ENCODE measurements around the gene KRTAP10-1.
"Not testable (repeated sequence)": the region's sequence is repeated elsewhere in the genome, so short reads cannot be mapped to it uniquely, and the experiment has no call there.

KRTAP10-1 gene

DNA sequence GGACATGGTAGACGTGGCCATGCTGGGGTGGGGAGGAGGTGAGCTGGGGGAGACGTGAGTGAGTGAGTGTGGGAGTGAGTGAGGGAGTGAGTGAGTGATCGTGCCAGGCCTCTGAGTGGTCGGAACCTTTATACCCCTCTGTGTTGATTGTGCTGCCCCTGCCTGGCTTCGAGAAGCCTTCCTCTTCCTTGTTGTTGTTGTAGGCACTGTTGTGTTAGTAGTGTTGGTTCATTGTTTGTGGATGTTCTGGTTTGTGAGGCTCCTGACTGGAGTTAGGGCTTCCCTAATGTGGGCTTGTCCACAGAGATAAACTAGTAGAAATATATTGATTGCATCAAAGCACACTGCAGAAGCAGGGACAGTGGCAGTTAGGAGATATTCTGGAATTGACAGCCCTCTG, 18.7 kb upstream of the KRTAP10-1 start, which contains the start of gene KRTAP10-3:
KRTAP10-3 (minus strand) TSS at position 101 of the 400 bp plus-strand sequence; CDS start at position 21, 80 bp downstream.
- TF ChIP-seq, protein P1, sequence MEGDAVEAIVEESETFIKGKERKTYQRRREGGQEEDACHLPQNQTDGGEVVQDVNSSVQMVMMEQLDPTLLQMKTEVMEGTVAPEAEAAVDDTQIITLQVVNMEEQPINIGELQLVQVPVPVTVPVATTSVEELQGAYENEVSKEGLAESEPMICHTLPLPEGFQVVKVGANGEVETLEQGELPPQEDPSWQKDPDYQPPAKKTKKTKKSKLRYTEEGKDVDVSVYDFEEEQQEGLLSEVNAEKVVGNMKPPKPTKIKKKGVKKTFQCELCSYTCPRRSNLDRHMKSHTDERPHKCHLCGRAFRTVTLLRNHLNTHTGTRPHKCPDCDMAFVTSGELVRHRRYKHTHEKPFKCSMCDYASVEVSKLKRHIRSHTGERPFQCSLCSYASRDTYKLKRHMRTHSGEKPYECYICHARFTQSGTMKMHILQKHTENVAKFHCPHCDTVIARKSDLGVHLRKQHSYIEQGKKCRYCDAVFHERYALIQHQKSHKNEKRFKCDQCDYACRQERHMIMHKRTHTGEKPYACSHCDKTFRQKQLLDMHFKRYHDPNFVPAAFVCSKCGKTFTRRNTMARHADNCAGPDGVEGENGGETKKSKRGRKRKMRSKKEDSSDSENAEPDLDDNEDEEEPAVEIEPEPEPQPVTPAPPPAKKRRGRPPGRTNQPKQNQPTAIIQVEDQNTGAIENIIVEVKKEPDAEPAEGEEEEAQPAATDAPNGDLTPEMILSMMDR (IDR thresholded peaks at IDR 0.05; ENCODE audit: low read depth, low read length, missing control alignments) = no peak
- H3K4me3 ChIP-seq (replicated peaks; ENCODE audit: low read depth, low read length) = no peak within 1 kb of the TSS
- no peak for DNase-seq (ENCODE audit: extremely low read depth, low read depth)

DNA sequence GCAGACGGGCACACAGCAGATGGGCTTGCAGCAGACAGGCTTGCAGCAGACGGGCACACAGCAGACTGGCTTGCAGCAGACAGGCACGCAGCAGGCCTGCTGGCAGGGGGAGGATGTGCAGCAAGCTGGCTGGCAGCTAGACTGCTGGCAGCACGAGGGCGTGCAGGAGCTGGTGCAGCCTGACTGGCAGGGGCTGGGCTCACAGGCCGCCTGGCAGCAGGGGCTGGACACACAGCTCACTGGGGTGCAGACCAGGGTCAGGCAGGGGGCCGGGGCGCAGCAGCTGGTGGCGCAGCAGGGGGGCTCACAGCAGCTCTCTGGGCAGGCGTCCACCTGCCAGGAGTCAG, 18.3 kb upstream of the KRTAP10-1 start:
- not testable (repeated sequence) for DNase-seq (ENCODE audit: extremely low read depth, low read depth); H3K4me3 ChIP-seq (replicated peaks; ENCODE audit: low read depth, low read length)

DNA sequence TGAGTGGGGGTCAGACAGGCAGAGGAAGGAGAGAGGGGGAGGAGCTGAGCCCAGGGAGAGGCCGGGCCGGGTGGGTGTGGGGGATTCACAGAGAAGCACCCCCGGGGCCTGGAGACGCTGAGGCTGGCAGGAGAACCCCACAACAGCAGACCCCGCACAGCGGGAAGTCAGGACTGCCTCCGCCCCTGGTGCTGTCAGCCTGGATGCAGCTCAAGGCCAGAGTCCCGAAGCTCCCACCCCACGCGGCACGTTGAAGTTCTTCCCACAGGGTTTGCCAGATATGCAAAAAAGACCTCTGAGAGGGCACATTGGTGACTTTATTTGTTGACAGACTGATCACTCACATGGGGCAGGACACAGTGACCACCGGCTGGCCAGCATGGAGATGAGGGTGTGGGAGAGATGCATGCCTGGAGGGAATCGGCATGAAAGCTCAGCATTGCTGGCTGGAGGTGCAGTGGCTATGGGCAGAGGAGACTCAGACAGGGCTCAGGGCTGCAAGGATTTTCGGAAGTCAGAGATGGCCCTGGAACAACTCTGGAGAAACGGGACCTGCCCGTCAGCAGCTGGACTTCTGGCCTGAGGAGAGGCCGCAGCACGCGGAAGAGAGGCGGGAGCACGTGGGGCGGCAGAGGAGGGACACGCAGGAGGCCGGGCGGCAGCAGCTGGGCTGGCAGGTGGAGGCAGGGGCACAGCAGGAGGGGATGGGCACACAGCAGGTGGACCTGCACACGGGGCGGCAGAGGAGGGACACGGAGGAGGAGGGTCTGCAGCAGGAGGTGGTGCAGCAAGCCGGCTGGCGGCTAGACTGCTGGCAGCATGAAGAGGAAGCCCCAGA, 17.7 kb upstream of the KRTAP10-1 start:
- H3K4me3 ChIP-seq (replicated peaks; ENCODE audit: low read depth, low read length) = no peak overlapping the region
- TF ChIP-seq, protein P1 (IDR thresholded peaks at IDR 0.05; ENCODE audit: low read depth, low read length, missing control alignments) = no peak
- no peak for DNase-seq (ENCODE audit: extremely low read depth, low read depth)

DNA sequence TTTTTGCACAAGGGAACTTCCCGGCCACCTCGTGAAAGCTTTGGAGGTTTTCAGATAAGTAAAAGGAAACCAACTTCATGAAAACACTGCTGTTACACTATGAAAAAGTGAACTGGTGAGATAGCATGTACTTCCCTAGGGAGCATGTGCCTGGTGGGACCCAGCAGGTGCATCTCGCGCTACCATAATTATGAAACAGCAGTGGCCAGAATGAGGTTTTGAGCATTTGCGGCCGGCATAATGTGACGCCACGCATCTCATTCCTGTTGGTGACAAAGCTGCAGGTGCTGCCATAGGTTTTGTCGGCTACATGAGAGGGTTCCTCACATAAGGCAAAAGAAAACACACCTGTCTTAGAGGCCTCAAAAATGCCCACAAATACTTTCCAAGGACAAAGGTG, 16.9 kb upstream of the KRTAP10-1 start:
- H3K4me3 ChIP-seq (replicated peaks; ENCODE audit: low read depth, low read length) = no peak overlapping the region
- no peak for DNase-seq (ENCODE audit: extremely low read depth, low read depth)
- TF ChIP-seq, protein P1 (IDR thresholded peaks at IDR 0.05; ENCODE audit: low read depth, low read length, missing control alignments) = no peak

DNA sequence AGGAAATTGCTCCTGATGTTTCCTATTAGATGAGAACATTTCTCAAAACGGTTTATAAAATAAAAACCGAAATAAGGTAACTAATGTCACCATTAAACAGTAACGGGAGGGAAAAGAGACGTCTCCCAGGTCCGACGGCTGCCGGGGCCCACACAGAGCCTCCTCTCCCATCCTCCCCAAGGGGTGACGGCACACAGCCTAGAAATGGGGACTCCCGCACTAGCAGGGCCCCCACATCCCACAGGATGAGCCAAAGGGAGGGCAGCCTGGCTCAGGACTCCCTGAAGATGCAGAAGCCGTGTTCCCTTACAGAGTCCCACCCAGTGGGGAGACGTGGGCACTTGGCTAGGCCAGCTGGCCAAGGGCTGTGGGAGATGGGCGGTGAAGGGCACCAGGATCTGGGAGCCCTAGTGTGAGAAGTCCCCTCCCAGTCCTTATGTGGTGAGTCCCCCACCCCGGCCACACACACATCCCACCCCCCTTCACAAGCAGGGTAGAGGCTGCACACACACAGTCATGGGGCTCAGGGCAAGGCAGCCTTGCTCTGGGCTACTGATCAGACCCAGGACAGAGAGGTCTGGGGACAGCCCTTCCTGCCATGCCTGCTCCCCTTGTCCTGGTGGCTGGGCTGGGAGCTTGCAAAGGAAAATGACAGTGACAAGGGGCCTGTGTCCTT, 15.3 kb upstream of the KRTAP10-1 start:
- TF ChIP-seq, protein P1 (IDR thresholded peaks at IDR 0.05; ENCODE audit: low read depth, low read length, missing control alignments) = no peak
- no peak for DNase-seq (ENCODE audit: extremely low read depth, low read depth)
- H3K4me3 ChIP-seq (replicated peaks; ENCODE audit: low read depth, low read length) = no peak overlapping the region

DNA sequence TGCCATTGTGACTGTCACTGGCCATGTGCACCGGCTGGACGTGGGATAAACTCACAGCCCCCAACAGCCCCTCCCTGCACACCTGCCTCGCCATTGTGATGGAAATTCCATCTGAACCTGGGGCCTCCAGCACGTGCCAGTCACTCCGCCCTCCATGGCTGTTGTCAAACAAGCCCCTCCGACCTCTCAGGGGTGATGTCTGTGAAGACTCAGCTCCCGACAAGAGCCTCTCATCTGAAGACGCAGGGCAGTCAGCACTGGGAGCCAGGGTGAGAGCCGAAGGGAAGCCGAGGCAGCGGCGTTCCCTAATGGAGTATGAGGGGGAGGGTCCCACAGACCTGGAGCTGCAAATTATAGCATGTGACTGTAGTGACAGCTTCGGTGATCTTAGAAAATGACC, 12.7 kb upstream of the KRTAP10-1 start:
- DNase-seq (ENCODE audit: extremely low read depth, low read depth) = no peak
- TF ChIP-seq, protein P1 (IDR thresholded peaks at IDR 0.05; ENCODE audit: low read depth, low read length, missing control alignments) = no peak
- no peak overlapping the region for H3K4me3 ChIP-seq (replicated peaks; ENCODE audit: low read depth, low read length)

DNA sequence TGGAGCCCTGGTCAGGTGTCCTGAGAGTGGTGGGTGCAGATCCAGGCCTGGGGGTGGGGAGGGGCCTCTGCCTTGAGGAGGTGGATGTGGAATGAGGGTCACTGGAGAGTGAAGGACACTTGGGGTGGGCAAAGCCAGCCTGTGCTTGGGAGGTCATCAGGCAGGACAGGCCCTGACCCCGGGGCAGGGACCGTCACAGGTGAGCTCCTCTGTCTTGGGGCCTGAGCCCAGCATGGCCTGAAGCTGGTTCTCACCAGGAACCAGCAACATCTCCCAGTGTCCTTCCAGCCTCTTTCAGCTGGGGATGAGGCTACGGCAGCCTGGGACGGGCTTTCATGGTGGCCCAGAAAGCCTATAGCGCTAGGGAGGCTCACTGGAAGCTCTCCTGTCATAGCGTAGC, 12.1 kb upstream of the KRTAP10-1 start:
- DNase-seq (ENCODE audit: extremely low read depth, low read depth) = no peak
- no peak overlapping the region for H3K4me3 ChIP-seq (replicated peaks; ENCODE audit: low read depth, low read length)
- TF ChIP-seq, protein P1 (IDR thresholded peaks at IDR 0.05; ENCODE audit: low read depth, low read length, missing control alignments) = no peak
